K562 (cell line): ENCODE measurements around the gene UNC79. TPM values are rescaled to one million over a fixed set of nuclear protein-coding genes. Genes with fewer than 3 reads are reported as not detected.

ENCODE experiments used
- ATAC-seq: fragments of 200-7000 bp; cut with Tn5 transposase; 3 replicates; pipeline ENCODE4 v1.9.1; 2020; ENCODE audit warnings: moderate library complexity
- BruUV-seq: library from RNA; stranded (reverse); fragments of 400-500 nt; replicated peaks from 2 replicates; lab custom pipeline; 2021; lab: Mats Ljungman, UMichigan
- CTCF ChIA-PET: fragments of 300-600 bp; formaldehyde crosslinking; extraction: SDS; loops from one replicate; lab custom pipeline; 2021; ENCODE audit warnings: low intra/inter-chr PET ratio; lab: Yijun Ruan, JAX
- POLR2A ChIA-PET: fragments of 300-600, 350-650 bp; sonication (Branson Sonifier 250); formaldehyde crosslinking; extraction: SDS; loops from one replicate; lab custom pipeline; 2021; ENCODE audit warnings: antibody characterized with exemption, inconsistent platforms; lab: Yijun Ruan, JAX
- DNase-seq, 4 experiments: peaks; one replicate each; pipeline versions ENCODE4 v3.0.0 to v3.0.0-alpha.2; 2011 to 2018; ENCODE audit warnings: low spot score in 3 of 4, mixed read lengths in 3 of 4; ENCODE audit errors: extremely low read depth in 1 of 4
- FAIRE-seq: peaks from 2 replicates; lab custom pipeline; 2011; peaks lifted over from hg19 to GRCh38; lab: Jason Lieb, UNC
- H2AFZ ChIP-seq: 2 replicates; pipeline ENCODE4 v1.6.0; 2011; ENCODE audit warnings: low read depth, low read length, control low read depth, inconsistent platforms
- H3K27ac ChIP-seq: fragments of 200-600 bp; 3 replicates; pipeline ENCODE4 v1.8.0; 2011; ENCODE audit warnings: low read depth, mild to moderate bottlenecking, control low read depth, inconsistent platforms, low read length, moderate library complexity, mixed read lengths; ENCODE audit errors: extremely low read depth
- H3K27me3 ChIP-seq, 2 experiments: fragments of 300-600 bp in 1 of 2; 2 replicates in 1 of 2; 3 replicates in 1 of 2; pipeline versions ENCODE4 v1.6.0 to v1.8.0; 2011; ENCODE audit warnings: inconsistent platforms in 2 of 2, low read length in 2 of 2, mild to moderate bottlenecking in 1 of 2, mixed read lengths in 1 of 2, moderate library complexity in 1 of 2; ENCODE audit not compliant: control insufficient read depth in 2 of 2, insufficient read depth in 2 of 2
- H3K36me3 ChIP-seq: fragments of 300-600 bp; 3 replicates; pipeline ENCODE4 v1.8.0; 2011; ENCODE audit warnings: mild to moderate bottlenecking, low read length, inconsistent platforms; ENCODE audit not compliant: control insufficient read depth, insufficient read depth
- H3K4me1 ChIP-seq, 2 experiments: fragments of 200-600 bp in 1 of 2; replicated peaks in 1 of 2; 2 replicates in 1 of 2; 3 replicates in 1 of 2; pipeline versions ENCODE4 v1.5.1 to v1.8.0; 2011; ENCODE audit warnings: inconsistent platforms in 2 of 2, low read length in 2 of 2, mild to moderate bottlenecking in 1 of 2, mixed read lengths in 1 of 2, moderate library complexity in 1 of 2; ENCODE audit not compliant: control insufficient read depth in 2 of 2, insufficient read depth in 2 of 2
- H3K4me2 ChIP-seq: 2 replicates; pipeline ENCODE4 v1.6.1; 2011; ENCODE audit warnings: low read length, control low read depth, inconsistent platforms, mixed read lengths; ENCODE audit not compliant: insufficient read depth
- H3K4me3 ChIP-seq: fragments of 200-600 bp; sonication (generic), shearing (Covaris generic); 2 replicates; pipeline ENCODE4 v1.5.1; 2016; ENCODE audit warnings: control low read depth, inconsistent platforms
- H3K79me2 ChIP-seq: fragments of 200-600 bp; 3 replicates; pipeline ENCODE4 v1.8.0; 2011; ENCODE audit warnings: low read length, inconsistent platforms; ENCODE audit not compliant: control insufficient read depth, insufficient read depth
- H3K9ac ChIP-seq, 2 experiments: 2 replicates each; pipeline versions ENCODE4 v1.6.0 to v1.6.1; 2011; ENCODE audit warnings: low read depth in 2 of 2, low read length in 2 of 2, control low read depth in 1 of 2, inconsistent platforms in 1 of 2, mild to moderate bottlenecking in 1 of 2, mixed read lengths in 1 of 2; ENCODE audit not compliant: insufficient read depth in 1 of 2
- H3K9me1 ChIP-seq: one replicate; pipeline ENCODE4 v1.6.0; 2011; ENCODE audit warnings: inconsistent platforms, mild to moderate bottlenecking, low read length, moderate library complexity; ENCODE audit not compliant: control insufficient read depth, insufficient read depth
- H3K9me3 ChIP-seq: replicated peaks from 2 replicates; pipeline ENCODE4 v1.5.1; 2011; ENCODE audit warnings: low read depth, low read length, inconsistent platforms; ENCODE audit not compliant: control insufficient read depth, insufficient read depth
- H4K20me1 ChIP-seq: replicated peaks from 2 replicates; pipeline ENCODE4 v1.6.1; 2011; ENCODE audit warnings: low read length, inconsistent platforms, mixed read lengths; ENCODE audit not compliant: control insufficient read depth, insufficient read depth
- ARNT ChIP-seq, 2 experiments: fragments of 450-650 bp; IDR thresholded peaks; 2 replicates each; pipeline ENCODE4 v1.6.1; 2016; ENCODE audit warnings: mild to moderate bottlenecking in 1 of 2
- CBX8 ChIP-seq: fragments of 200-600 bp; sonication (generic); IDR thresholded peaks from 2 replicates; pipeline ENCODE4 v1.6.1; 2012; ENCODE audit warnings: borderline replicate concordance, mixed run types, low read depth, mild to moderate bottlenecking, moderate library complexity, mixed read lengths, low read length, control low read depth, inconsistent platforms; ENCODE audit not compliant: poor library complexity, severe bottlenecking; ENCODE audit errors: extremely low read depth
- ETS2 ChIP-seq: IDR thresholded peaks from 2 replicates; pipeline ENCODE4 v1.6.1; 2016; ENCODE audit warnings: borderline replicate concordance, missing genetic modification characterization, mild to moderate bottlenecking, moderate library complexity, missing compliant biosample characterization; ENCODE audit not compliant: poor library complexity, severe bottlenecking
- GTF2A2 ChIP-seq: IDR thresholded peaks from 2 replicates; pipeline ENCODE4 v1.6.1; 2016; ENCODE audit warnings: mild to moderate bottlenecking, missing genetic modification characterization, missing compliant biosample characterization
- GTF2B ChIP-seq: IDR thresholded peaks from 2 replicates; pipeline ENCODE4 v1.6.1; 2011; ENCODE audit not compliant: insufficient read length; ENCODE audit errors: extremely low read depth
- POLR2AphosphoS2 ChIP-seq: IDR thresholded peaks from 2 replicates; pipeline ENCODE4 v1.6.1; 2012; ENCODE audit warnings: low read length, improper control_type of control experiment
- RBM22 ChIP-seq: fragments of 200-400 bp; formaldehyde crosslinking; IDR thresholded peaks from 2 replicates; pipeline ENCODE4 v1.6.1; 2018; ENCODE audit warnings: low read length, low read depth; ENCODE audit not compliant: poor library complexity, severe bottlenecking
- SMC3 ChIP-seq: conservative IDR thresholded peaks from 2 replicates; pipeline ENCODE4 v1.6.1; 2011; ENCODE audit warnings: low read depth, low read length, improper control_type of control experiment; ENCODE audit not compliant: insufficient read depth
- TARDBP ChIP-seq: fragments of 450-650 bp; IDR thresholded peaks from 2 replicates; pipeline ENCODE4 v1.6.1; 2016
- TCFL5 ChIP-seq: fragments of 250-450 bp; sonication (Bioruptor Pico); conservative IDR thresholded peaks from 2 replicates; pipeline ENCODE4 v1.6.1; 2021; ENCODE audit warnings: mild to moderate bottlenecking, moderate library complexity, matching md5 sums
- ZNF24 ChIP-seq: fragments of 450-650 bp; IDR thresholded peaks from 2 replicates; pipeline ENCODE4 v1.6.1; 2016
- ZNF561 ChIP-seq: fragments of 450-650 bp; formaldehyde crosslinking; conservative IDR thresholded peaks from 2 replicates; pipeline ENCODE4 v1.4.0; 2020; ENCODE audit warnings: mild to moderate bottlenecking, moderate library complexity
- ZZZ3 ChIP-seq: fragments of 450-650 bp; IDR thresholded peaks from 2 replicates; pipeline ENCODE4 v1.6.1; 2016; ENCODE audit warnings: antibody characterized with exemption, mild to moderate bottlenecking, moderate library complexity
- WGBS: fragments of 100-300 bp; shearing (Covaris generic); methylation state at CpG from one replicate; pipeline ENCODE4 v1.1.6; 2016; ENCODE audit warnings: low coverage, mixed read lengths; ENCODE audit not compliant: insufficient coverage; ENCODE audit errors: missing lambda C conversion rate; 5-methylcytosine and 5-hydroxymethylcytosine counted together
- in situ Hi-C: fragments of 300-500 bp; cut with MboI; formaldehyde crosslinking; loops from 4 replicates; pipeline ENCODE4 v1.15.0; 2018; ENCODE audit warnings: inconsistent platforms, mixed read lengths
- intact Hi-C: fragments of 100-400 bp; cut with micrococcal nuclease; formaldehyde crosslinking; loops from 2 replicates; pipeline ENCODE4 v1.14.2; 2022
- polyA plus RNA-seq, 8 experiments: library from polyadenylated mRNA; depleted of rRNA in 4 of 8; stranded (reverse) in 5 of 8; unstranded in 3 of 8; fragments of >200 nt; fragmentation: Nextera tagmentation in 2 of 8; fragmentation: Illumina TruSeq in 1 of 8; extraction: Ambion mirVana in 2 of 8; extraction: Trizol in 1 of 8; gene quantifications; 2 replicates each; pipeline versions ENCODE4 v1.2.1 to v1.2.3, GENCODE V29; 2011 to 2014; ENCODE audit warnings: inconsistent platforms in 1 of 8, missing spikeins in 1 of 8
- total RNA-seq, 7 experiments: library from RNA; depleted of rRNA in 6 of 7; stranded (reverse); fragments of >200 nt in 6 of 7; fragmentation: Illumina TruSeq in 2 of 7; extraction: Trizol in 2 of 7; gene quantifications; 2 replicates each; pipeline versions ENCODE4 v1.2.1 to v1.2.3, GENCODE V29; 2011 to 2021; ENCODE audit warnings: low replicate concordance in 1 of 7
- TF ChIP-seq, protein P1 (sequence below): fragments of 450-650 bp; IDR thresholded peaks from one replicate; pipeline ENCODE4 v1.6.1; 2018; ENCODE audit warnings: mild to moderate bottlenecking, moderate library complexity; ENCODE audit not compliant: partially characterized antibody
- TF ChIP-seq, protein P2 (sequence below): fragments of 450-650 bp; conservative IDR thresholded peaks from 2 replicates; pipeline ENCODE4 v1.6.1; 2016; ENCODE audit warnings: missing genetic modification characterization, low read depth, mild to moderate bottlenecking, missing compliant biosample characterization, moderate library complexity

Gene UNC79
- total and polyA plus RNA-seq, 9 of the 15 experiments (the other 6 are each of a cell fraction or from before 2014, with no cell fraction given): under 0.01 to 0.04 (median 0.01) TPM; not detected in 6

DNA sequence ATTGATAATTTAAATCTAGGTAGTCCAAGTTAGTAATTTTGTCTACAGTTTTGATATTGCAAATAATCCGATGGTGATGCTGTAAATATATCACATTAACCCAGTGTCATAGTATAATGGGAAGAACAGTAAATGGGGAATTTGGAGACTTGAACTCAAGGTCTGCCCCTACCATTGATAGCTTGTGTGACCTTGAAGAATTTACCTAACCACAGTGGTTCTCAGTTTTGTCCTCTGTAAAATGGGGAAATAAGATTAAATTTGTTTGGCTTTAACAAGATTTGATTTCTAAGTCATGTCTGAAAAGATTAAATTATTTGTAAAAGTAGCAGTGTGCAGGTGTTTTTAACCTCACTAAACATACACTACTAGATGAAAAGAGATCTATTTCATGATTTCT is 100.9 kb downstream of the UNC79 start:
- Histone ChIP-seq H3K79me2 (no peaks in the 10 kb centered on the region), H3K4me3 (no peak overlapping the region), H3K4me2 (no peak overlapping the region), H3K9me3 (no peaks in the 10 kb centered on the region), H3K9me1 (no peaks in the 10 kb centered on the region), H3K9ac (no peak overlapping the region), H3K27me3 (no peaks in the 10 kb centered on the region), H4K20me1 (no peaks in the 10 kb centered on the region), H3K27ac (no peak overlapping the region), H3K36me3 (no peaks in the 10 kb centered on the region), H2AFZ (no peak overlapping the region), H3K4me1 (no peaks in the 10 kb centered on the region)
- ChIA-PET POLR2A (no interaction called here), CTCF (no interaction called here)
- in situ Hi-C loops: no loop called here
- ATAC-seq (no peak), DNase-seq (no peak), FAIRE-seq (no peak)
- no TSS peak for BruUV-seq
- TF ChIP-seq TCFL5 (CRISPR knock-in tag) (no peak), ZZZ3 (no peak), SMC3 (no peak), CBX8 (no peak), GTF2B (no peak), ZNF24 (no peak), ETS2 (tag) (no peak), ARNT (IDR thresholded peaks at IDR 0.05) (no peak), ZNF561 (no peak), RBM22 (no peak), POLR2AphosphoS2 (no peak), TARDBP (no peak), GTF2A2 (tag) (no peak)
- TF ChIP-seq, protein P1, sequence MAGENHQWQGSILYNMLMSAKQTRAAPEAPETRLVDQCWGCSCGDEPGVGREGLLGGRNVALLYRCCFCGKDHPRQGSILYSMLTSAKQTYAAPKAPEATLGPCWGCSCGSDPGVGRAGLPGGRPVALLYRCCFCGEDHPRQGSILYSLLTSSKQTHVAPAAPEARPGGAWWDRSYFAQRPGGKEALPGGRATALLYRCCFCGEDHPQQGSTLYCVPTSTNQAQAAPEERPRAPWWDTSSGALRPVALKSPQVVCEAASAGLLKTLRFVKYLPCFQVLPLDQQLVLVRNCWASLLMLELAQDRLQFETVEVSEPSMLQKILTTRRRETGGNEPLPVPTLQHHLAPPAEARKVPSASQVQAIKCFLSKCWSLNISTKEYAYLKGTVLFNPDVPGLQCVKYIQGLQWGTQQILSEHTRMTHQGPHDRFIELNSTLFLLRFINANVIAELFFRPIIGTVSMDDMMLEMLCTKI: no peak
- TF ChIP-seq, protein P2, sequence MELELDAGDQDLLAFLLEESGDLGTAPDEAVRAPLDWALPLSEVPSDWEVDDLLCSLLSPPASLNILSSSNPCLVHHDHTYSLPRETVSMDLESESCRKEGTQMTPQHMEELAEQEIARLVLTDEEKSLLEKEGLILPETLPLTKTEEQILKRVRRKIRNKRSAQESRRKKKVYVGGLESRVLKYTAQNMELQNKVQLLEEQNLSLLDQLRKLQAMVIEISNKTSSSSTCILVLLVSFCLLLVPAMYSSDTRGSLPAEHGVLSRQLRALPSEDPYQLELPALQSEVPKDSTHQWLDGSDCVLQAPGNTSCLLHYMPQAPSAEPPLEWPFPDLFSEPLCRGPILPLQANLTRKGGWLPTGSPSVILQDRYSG (tag): no peak
- intact Hi-C loops: no loop called here
- 0% methylated on average over 1 of the region's 1 CpG for WGBS
